ENCODE results near the gene UBE2H.

- TF ChIP-seq POLR2A (IDR thresholded peaks at IDR 0.05; ENCODE audit: low read depth, low read length): no peak
- no peak for TF ChIP-seq CTCF (conservative IDR thresholded peaks at IDR 0.05; ENCODE audit: low read depth, low read length)
- TF ChIP-seq MXI1 (IDR thresholded peaks at IDR 0.05; ENCODE audit: borderline replicate concordance, low read depth, low read length): no peak
- TF ChIP-seq CEBPB (IDR thresholded peaks at IDR 0.05; ENCODE audit: low read depth, low read length): no peak
- TF ChIP-seq SMC3 (IDR thresholded peaks at IDR 0.05; ENCODE audit: low read depth, low read length): no peak
- TF ChIP-seq RAD21 (IDR thresholded peaks at IDR 0.05; ENCODE audit: low read length): no peak
- TF ChIP-seq USF2 (IDR thresholded peaks at IDR 0.05; ENCODE audit: low read depth, low read length): no peak
- no peak for TF ChIP-seq RCOR1 (IDR thresholded peaks at IDR 0.05; ENCODE audit: insufficient replicate concordance, low read length)
- no peak for TF ChIP-seq FOS (IDR thresholded peaks at IDR 0.05; ENCODE audit: low read depth, low read length)
- TF ChIP-seq CHD1 (IDR thresholded peaks at IDR 0.05; ENCODE audit: low read depth, low read length): no peak
- no peak for TF ChIP-seq NFE2L2 (IDR thresholded peaks at IDR 0.05; ENCODE audit: low read depth, low read length)
These were observed 131.3 kb downstream of the UBE2H start for GRCh38 chr7:129821476-129821875.

Data from IMR-90 (cell line).